Activated CD4-positive, CD25-positive, alpha-beta regulatory T cell treated with anti-CD3 and anti-CD28 coated beads, Interleukin-2, amount 50 U/mL, for 24 hours (primary cell): Measurements from ENCODE around the gene TWIST2.

Experiments used
- ATAC-seq, 2 donors: fragments of 150-1000 bp; cut with Tn5 transposase; one replicate each; pipeline ENCODE4 v1.10.0; 2021; ENCODE audit warnings: mild to moderate bottlenecking in 1 of 2, moderate library complexity in 1 of 2

The TWIST2 gene

GRCh38 chr2:238907717-238908173 lies 59.9 kb downstream of the TWIST2 start:
- ATAC-seq, result no peak

DNA sequence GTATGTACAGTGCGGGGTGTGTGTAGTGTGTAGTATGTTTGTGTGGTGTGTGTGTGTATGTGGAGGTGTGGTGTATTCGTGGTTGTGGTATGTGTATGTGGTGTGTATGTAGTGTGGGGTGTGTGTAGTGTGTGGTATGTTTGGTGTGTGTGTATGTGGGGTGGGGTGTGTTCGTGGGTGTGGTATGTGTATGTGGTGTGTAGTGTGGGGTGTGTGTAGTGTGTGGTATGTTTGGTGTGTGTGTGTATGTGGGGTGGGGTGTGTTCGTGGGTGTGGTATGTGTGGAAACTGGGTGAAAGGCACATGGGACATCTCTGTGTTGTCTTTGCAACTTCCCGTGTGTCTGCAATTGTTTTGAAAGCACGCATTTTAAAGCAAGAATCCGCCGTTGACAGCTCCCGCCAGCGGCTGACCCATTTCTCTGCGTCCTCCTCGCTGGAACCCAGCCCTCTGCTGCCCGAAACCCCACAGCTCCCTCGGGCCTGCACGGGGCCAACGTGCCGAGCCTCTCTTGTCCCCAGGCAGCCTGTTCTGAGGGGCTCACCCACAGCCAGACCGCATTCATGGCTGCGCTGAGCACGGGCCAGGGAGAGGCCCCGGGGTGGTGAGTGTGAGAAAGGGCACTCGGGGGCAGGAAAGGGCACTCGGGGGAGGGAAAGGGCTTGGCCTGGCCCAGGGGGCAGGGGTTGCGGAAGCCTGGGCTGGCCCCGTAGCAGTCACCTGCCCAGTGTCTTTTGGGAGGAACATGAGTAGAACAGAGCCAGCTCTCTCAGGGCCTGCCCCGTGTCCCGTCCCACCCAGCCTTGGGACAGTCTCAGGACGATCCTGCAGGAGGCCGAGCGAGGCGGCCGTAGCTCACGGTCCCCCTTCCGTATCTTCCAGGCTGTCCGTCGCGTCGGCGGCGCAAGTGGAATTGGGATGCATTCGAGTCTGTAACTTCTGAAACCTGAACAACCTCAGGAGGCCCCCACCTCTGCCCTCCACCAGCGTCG lies 61.4 kb downstream of the TWIST2 start:
- ATAC-seq, result no peak

- ATAC-seq, result no peak
Observed at GRCh38 chr2:238910751-238911351, 63.0 kb downstream of the TWIST2 start.

- no peak for ATAC-seq
Observed at GRCh38 chr2:238911376-238912227, 63.7 kb downstream of the TWIST2 start.

- no peak for ATAC-seq
Observed at GRCh38 chr2:238912228-238912915, 64.5 kb downstream of the TWIST2 start.

DNA sequence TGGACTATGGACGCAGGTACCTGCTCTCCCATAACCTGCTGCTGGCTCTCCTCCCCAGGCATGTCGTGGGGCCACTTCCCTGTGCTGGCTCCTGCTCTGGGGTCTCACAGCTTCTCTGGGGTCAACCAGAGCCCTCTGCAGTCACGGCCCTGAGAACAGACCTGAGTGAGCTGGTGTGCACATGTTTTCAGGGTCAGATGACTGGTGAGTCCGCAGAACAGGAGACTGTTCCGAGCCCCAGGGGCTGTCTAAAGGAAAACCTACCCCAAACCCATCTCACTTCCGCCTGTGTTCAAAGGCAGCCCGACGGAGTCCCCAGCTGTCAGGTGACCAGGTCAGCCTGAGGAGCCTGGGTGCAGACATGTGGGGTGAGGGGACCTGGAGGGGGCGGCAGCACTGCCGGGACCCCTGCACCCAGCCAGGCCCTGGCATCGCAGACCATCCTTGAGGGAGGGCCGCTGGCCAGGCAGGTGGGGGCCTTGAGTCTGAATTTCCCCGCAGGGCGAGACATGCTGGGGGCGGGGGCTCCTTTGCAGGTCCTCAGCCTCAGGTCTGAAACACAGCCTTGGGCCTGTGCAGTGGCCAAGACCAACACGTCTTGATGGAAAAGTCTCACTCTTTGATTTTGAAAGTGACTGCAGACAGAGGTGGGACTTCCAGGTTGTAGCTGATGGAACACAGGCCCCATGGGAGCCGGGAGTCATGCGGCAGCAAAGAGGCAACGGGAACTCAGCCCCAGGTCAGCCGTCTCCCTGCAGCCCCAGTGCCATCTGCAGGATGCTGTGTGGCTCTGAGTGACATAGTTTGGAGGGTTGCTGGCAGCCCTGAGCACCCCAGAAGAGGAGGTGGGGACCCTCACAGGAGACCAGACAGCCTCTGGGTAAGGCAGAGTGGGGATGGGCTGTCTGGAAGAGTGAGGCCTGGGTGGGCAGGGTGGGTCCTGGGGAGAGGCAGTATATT lies 65.3 kb downstream of the TWIST2 start:
- ATAC-seq, result no peak

DNA sequence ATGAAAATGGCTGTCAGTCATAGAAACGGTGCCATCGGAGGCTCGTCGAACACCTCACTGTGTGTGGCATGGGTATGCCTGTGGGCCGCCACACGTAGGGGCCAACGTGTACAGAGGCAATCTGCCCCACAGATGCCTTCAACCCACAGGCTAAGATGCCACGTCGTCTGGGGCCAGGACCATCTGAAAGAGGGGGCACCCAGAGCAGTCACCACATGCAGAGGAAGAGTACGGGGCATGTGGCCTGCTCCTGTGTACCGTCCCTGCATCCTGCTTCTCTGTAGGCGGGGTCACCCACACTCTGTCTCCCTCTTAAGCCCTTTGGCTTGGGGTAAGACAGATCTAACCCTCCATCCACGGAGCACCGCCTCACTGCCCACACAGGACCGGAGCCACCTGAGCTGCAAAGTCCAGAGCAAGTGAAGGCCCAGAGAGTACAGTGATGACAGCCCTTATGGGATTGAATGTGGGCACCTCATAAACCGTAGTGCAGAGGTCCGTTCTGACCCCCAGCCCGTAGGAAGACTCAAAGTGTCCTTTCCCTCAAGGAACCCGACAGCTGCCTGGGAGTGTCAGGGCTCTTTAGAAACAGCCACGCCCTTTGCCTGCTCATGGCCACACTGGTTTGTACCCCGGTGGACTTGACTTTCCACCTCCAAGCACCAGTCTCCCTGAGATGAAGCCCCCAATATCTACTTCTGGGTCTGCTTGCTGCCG lies 66.2 kb downstream of the TWIST2 start:
- ATAC-seq, result no peak

GRCh38 chr2:238914648-238915015 lies 66.7 kb downstream of the TWIST2 start:
- no peak for ATAC-seq

DNA sequence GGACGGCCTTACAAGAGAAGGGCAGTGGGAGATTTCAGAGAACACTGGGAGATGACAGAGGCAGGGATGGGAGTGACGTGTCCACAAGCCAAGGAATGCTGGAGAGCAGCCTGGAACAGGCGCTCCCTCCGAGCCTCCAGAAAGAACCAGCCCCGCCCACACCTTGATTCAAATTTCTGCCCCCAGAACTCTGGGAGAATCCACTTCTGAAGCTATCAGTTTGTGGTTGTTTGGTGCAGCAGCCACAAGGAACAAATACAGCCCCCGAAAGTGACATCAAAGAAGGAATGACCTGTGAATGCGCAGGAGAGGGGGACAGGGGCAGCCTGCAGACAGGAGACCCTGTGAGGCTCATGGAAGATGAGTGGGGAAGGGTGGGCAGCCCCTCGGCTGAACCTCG lies 67.3 kb downstream of the TWIST2 start:
- no peak for ATAC-seq

- no peak for ATAC-seq
Observed at GRCh38 chr2:238915596-238915995, 67.7 kb downstream of the TWIST2 start.

GRCh38 chr2:238916176-238916874 lies 68.4 kb downstream of the TWIST2 start:
- no peak for ATAC-seq

DNA sequence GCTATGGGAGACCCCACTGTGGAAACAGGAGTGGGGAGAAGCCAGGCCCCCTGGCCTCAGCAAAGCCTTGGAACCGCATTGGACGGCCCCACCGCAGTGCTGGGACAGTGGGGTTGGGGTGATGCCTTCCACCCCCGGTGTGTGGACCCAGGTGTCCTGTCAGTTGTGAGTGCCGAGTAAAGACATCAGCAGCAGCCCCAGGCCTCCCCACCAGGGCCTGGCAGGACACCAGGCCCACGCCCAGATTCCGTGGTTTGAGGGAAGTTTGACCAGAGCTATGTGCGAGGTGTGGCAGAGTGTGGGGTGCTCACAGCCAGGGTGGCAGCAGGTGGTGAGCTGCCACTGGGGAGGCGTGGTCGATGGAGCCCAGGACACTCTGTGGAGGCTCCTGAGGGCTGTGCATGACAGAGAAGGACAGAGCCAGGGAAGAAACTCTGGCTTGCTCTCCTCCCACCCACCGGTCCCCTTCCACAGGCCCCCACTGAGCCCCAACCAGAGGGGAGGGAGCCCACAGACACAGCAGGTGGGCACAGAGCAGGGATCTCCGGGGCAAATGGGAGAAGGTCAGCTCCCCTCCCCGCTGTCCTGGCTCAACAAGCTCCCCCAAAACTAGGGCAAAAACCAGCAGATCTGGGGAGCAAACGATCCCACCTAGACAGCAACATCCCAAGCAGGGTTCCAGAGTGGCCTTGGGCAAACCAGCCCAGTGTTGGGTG lies 69.1 kb downstream of the TWIST2 start:
- ATAC-seq, result peak in 1 of 2 donors; percentile 20

DNA sequence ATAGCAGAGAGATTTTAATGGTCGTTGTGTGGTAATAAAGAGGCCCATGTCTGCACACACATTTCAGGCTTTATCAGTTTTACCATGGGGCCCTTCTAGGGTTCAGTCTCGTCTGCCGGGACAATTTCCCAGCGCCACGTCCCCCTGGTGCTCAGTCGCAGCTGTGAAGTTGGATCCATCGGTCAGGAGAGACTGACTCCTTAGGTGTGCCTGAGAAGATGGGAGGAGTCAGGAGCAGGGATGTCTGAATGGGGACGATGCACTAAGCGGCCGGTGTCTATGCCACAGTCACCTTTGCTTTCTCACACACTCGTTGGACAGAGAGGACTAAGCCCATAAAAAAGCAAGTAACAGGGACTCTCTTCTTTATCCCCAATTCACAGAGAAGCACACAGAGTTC lies 71.4 kb downstream of the TWIST2 start:
- no peak for ATAC-seq

DNA sequence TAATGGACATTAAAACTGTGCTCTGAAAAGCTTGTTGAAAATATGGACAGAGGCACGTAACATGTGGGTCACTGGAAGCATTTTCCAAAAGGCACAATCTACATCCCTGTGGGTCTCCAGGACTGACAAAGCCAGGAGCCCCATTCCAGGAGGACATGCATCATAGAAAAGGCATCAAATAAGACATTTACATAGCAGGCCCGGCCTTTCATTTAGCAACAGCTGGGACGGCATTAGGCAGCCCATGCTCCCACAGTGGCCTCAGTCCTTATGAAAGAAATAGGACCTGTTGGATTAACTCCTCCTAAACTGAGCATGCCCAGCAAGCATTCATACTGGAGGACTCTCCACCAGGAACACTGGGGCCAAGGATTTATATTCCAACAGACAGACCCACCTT lies 72.2 kb downstream of the TWIST2 start:
- ATAC-seq, result no peak

- ATAC-seq, result no peak
Observed at GRCh38 chr2:238920601-238921001, 72.7 kb downstream of the TWIST2 start.

DNA sequence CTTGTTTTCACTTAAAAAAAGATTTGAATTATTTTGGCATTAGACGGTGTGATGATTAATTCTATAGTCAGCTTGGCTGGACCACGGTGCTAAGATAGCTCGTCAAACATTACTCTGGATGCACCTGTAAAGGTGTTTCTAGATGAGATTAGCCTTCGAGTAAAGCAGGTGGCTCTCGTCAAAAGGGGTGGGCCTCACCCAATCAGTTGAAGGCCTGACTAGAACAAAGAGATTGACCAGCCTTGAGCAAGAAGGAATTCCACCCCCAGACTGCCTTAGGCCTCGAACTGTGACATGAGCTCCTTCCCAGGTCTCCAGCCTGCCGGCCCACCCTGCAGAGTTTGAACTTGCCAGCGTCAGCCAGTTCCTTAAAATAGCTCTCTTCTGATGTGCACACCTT lies 73.4 kb downstream of the TWIST2 start:
- ATAC-seq, result no peak

DNA sequence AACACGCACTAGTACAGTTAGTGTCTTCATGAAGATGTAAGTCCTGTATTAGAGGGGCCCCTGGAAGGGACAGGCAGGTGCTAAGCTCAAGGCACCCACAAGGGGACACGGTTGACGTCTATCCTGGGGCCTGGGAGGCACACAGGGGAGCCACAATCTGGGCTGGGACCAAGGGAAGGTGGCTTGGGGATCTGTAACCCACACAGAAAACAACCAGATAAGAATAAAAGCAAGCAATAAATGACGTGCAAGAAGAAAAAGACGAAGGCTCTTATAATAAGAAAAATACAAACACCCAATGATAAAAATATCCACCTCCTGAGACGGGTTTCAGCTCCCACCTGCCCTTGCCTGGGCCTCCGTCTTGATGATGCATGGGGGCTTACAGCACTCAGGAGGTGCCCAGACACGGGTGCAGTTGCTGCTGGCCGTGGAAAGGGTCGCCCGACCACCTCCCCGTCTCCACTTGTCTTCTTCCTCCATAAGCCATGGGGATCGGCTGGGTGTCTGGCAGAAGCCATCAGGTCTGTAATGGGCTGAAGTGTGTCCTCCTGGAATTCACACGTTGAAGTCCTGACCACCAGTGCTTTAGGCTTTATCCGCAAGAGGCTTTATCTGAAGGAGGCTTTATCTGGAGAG lies 73.9 kb downstream of the TWIST2 start:
- ATAC-seq, result no peak

GRCh38 chr2:238922435-238922834 lies 74.5 kb downstream of the TWIST2 start:
- ATAC-seq, result no peak

- no peak for ATAC-seq
Observed at GRCh38 chr2:238924032-238924431, 76.1 kb downstream of the TWIST2 start.
